Measurements from ENCODE around the gene SLC9A3. TPM values are rescaled to one million over a fixed set of nuclear protein-coding genes. Genes with fewer than 3 reads are reported as not detected.

SLC9A3 gene
- total RNA-seq, 1 experiment from 2014 or later: 1.9 TPM

DNA sequence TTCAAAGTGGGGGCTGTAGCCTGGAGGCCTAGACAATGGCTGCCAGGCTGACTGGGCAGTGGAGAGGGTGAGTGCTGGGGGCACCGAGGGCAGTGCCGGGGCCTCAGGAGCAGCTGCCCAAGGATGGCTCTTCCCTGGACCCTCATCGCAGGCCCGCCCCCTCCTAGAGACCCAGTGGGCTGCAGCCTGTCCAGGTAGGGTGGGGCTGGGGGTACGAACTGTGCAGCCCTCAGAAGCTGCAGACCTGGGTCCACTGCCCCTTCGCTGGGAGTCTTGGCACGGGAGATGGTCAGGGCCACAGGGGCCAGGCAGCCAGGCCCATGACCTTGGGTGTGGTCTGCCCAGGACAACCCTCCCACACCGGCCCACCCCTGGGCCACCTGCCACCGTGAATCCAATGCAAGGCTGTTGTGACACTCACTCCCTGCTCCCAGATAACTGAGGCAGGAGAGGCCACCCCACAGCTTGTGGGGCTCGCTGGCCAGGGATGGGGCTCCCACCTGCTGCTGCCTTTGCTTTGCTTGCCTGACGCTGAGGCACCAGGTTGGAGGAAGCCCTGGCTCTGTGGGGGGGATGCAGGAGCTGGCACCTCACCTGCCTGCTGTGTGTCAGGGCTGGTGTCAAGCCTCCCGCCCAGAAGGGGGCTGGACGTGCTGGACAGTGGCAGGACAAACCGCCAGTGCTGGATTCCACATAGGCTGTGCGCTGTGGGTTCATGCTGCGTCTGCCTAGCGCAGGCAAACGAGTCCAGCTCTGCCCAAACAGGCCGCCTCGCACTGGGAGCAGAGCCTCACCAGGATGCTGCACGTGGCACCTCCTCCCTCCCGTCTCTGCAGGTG lies 23.1 kb upstream of the SLC9A3 start:
- ChIA-PET CTCF (no interaction called here), POLR2A (ENCODE audit: low non-redundant PET) (no interaction called here)
- no peak for DNase-seq (ENCODE audit: low spot score)
- H3K36me3 ChIP-seq (ENCODE audit: insufficient read depth, low read length, poor library complexity, severe bottlenecking): no peaks in the 10 kb centered on the region
- TF ChIP-seq EZH2 (IDR thresholded peaks at IDR 0.05; ENCODE audit: borderline replicate concordance, low read depth, low read length, poor library complexity, severe bottlenecking): no peak
- TF ChIP-seq, protein P1, sequence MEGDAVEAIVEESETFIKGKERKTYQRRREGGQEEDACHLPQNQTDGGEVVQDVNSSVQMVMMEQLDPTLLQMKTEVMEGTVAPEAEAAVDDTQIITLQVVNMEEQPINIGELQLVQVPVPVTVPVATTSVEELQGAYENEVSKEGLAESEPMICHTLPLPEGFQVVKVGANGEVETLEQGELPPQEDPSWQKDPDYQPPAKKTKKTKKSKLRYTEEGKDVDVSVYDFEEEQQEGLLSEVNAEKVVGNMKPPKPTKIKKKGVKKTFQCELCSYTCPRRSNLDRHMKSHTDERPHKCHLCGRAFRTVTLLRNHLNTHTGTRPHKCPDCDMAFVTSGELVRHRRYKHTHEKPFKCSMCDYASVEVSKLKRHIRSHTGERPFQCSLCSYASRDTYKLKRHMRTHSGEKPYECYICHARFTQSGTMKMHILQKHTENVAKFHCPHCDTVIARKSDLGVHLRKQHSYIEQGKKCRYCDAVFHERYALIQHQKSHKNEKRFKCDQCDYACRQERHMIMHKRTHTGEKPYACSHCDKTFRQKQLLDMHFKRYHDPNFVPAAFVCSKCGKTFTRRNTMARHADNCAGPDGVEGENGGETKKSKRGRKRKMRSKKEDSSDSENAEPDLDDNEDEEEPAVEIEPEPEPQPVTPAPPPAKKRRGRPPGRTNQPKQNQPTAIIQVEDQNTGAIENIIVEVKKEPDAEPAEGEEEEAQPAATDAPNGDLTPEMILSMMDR (conservative IDR thresholded peaks at IDR 0.05; ENCODE audit: low read depth, low read length): no peak
- H3K9me3 ChIP-seq (ENCODE audit: low read depth, low read length, poor library complexity, severe bottlenecking): no peaks in the 10 kb centered on the region
- no peak overlapping the region for H3K27ac ChIP-seq (ENCODE audit: low read depth, low read length, poor library complexity, severe bottlenecking)
- BruUV-seq (replicated peaks): no TSS peak
- H3K4me1 ChIP-seq (ENCODE audit: insufficient read depth, low read length, poor library complexity, severe bottlenecking): no peaks in the 10 kb centered on the region
- intact Hi-C loops (cut with micrococcal nuclease; ENCODE audit: unreplicated experiment): no loop called here
- H3K27me3 ChIP-seq (replicated peaks; ENCODE audit: insufficient read depth, low read depth, low read length, poor library complexity): peaks cover 26% of the 10 kb centered on the region
- no peak overlapping the region for H3K4me3 ChIP-seq (ENCODE audit: low read depth, low read length, poor library complexity, severe bottlenecking)

DNA sequence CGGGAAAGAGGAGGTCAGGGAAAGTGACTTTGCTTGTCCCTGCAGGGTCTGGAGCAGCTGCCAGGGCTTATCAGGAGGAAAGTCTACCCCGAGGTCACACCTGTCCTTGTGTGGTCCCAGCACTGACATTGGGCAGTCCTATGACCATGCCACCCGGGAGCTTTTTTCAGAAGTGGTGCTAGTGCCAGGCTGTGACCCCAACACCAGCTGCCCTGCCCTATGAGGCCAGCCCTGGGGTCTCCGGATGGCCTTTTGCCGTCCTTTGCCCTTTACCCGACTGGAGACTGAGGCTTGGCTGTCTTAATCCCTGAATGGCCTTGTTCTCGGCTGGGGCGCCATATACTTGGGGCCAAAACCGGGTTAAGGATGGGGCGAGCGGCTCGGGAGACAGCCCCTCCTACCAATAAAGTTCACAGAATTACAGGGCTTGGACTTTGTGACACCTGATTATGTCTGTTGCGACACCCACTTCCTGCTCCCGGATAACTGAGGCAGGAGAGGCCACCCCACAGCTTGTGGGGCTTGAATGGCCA lies 22.2 kb upstream of the SLC9A3 start:
- H3K4me1 ChIP-seq (ENCODE audit: insufficient read depth, low read length, poor library complexity, severe bottlenecking): no peaks in the 10 kb centered on the region
- H3K9me3 ChIP-seq (ENCODE audit: low read depth, low read length, poor library complexity, severe bottlenecking): no peaks in the 10 kb centered on the region
- intact Hi-C loops (cut with micrococcal nuclease; ENCODE audit: unreplicated experiment): no loop called here
- BruUV-seq (replicated peaks): no TSS peak
- DNase-seq (ENCODE audit: low spot score): no peak
- TF ChIP-seq EZH2 (IDR thresholded peaks at IDR 0.05; ENCODE audit: borderline replicate concordance, low read depth, low read length, poor library complexity, severe bottlenecking): no peak
- TF ChIP-seq, protein P1 (conservative IDR thresholded peaks at IDR 0.05; ENCODE audit: low read depth, low read length): no peak
- no peaks in the 10 kb centered on the region for H3K36me3 ChIP-seq (ENCODE audit: insufficient read depth, low read length, poor library complexity, severe bottlenecking)
- no peak overlapping the region for H3K4me3 ChIP-seq (ENCODE audit: low read depth, low read length, poor library complexity, severe bottlenecking)
- CTCF ChIA-PET: no interaction called here
- H3K27me3 ChIP-seq (replicated peaks; ENCODE audit: insufficient read depth, low read depth, low read length, poor library complexity): peaks cover 22% of the 10 kb centered on the region
- POLR2A ChIA-PET (ENCODE audit: low non-redundant PET): no interaction called here
- no peak overlapping the region for H3K27ac ChIP-seq (ENCODE audit: low read depth, low read length, poor library complexity, severe bottlenecking)

DNA sequence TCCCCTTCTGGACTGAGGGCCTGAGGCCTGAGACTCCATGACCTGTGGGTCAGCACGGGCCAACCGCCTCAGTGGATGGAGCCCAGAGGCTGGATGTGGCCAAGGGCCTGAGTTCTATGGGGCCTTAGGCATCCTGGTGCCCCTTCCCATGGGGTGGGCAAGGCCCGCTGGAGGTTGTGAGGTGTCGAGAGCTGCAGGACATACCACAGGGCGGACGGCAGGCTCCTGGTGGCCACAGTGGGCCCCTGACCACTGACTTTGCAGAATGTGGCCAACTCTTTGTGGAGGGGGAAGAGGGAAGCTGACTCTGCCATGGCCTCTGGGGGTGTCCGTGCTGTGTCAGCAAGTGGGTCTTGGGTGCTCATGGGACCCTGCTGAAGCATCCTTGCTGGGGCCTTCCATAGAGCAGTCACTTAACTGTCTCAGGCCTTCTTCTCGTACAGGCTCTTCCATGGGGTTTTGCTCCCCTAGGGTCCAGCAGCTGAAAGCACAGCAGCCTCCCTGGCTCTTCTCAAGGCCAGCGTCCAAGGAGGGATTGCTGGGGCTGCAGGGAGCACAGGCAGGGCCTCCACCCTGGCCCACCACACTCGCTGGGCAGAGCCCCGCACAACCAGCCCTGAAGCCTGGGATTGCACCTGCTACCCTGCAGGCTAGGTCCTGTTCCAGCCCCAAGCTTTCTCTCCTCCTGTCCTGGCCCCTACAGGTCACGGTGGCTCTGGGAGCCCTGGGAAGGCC lies 21.6 kb upstream of the SLC9A3 start:
- no peak for TF ChIP-seq EZH2 (IDR thresholded peaks at IDR 0.05; ENCODE audit: borderline replicate concordance, low read depth, low read length, poor library complexity, severe bottlenecking)
- TF ChIP-seq, protein P1 (conservative IDR thresholded peaks at IDR 0.05; ENCODE audit: low read depth, low read length): no peak
- Histone ChIP-seq H3K4me3 (ENCODE audit: low read depth, low read length, poor library complexity, severe bottlenecking) (no peak overlapping the region), H3K27me3 (replicated peaks; ENCODE audit: insufficient read depth, low read depth, low read length, poor library complexity) (peaks cover 19% of the 10 kb centered on the region), H3K27ac (ENCODE audit: low read depth, low read length, poor library complexity, severe bottlenecking) (no peak overlapping the region), H3K36me3 (ENCODE audit: insufficient read depth, low read length, poor library complexity, severe bottlenecking) (no peaks in the 10 kb centered on the region), H3K9me3 (ENCODE audit: low read depth, low read length, poor library complexity, severe bottlenecking) (no peaks in the 10 kb centered on the region), H3K4me1 (ENCODE audit: insufficient read depth, low read length, poor library complexity, severe bottlenecking) (no peaks in the 10 kb centered on the region)
- ChIA-PET POLR2A (ENCODE audit: low non-redundant PET) (no interaction called here), CTCF (no interaction called here)
- no TSS peak for BruUV-seq (replicated peaks)
- intact Hi-C loops (cut with micrococcal nuclease; ENCODE audit: unreplicated experiment): no loop called here
- DNase-seq (ENCODE audit: low spot score): no peak

Data from A673 (cell line).